Muscle layer of duodenum (tissue), 2 donors: Measurements from ENCODE around the gene PLD4.
"Not testable (repeated sequence)": the region's sequence is repeated elsewhere in the genome, so short reads cannot be mapped to it uniquely, and the experiment has no call there.

ENCODE experiments used
- H3K27ac ChIP-seq: one replicate; pipeline ENCODE4 v1.7.0; 2013; ENCODE audit warnings: mild to moderate bottlenecking, low read length
- H3K27me3 ChIP-seq: one replicate; pipeline ENCODE4 v1.7.0; 2013; ENCODE audit warnings: low read depth, mild to moderate bottlenecking, control low read depth, low read length
- H3K36me3 ChIP-seq, 2 donors: one replicate each; pipeline ENCODE4 v1.7.0; 2013; ENCODE audit warnings: low read length in 2 of 2, control low read depth in 1 of 2, mild to moderate bottlenecking in 1 of 2; ENCODE audit not compliant: insufficient read depth in 2 of 2, control insufficient read depth in 1 of 2
- H3K4me1 ChIP-seq, 2 donors: one replicate each; pipeline ENCODE4 v1.7.0; 2013; ENCODE audit warnings: low read length in 2 of 2, mild to moderate bottlenecking in 2 of 2, control low read depth in 1 of 2, moderate library complexity in 1 of 2; ENCODE audit not compliant: insufficient read depth in 2 of 2, control insufficient read depth in 1 of 2
- H3K4me3 ChIP-seq, 2 donors: one replicate each; pipeline ENCODE4 v1.7.0; 2013; ENCODE audit warnings: low read length in 2 of 2, low read depth in 1 of 2, mild to moderate bottlenecking in 1 of 2
- H3K9me3 ChIP-seq, 2 donors: one replicate each; pipeline ENCODE4 v1.7.0; 2013; ENCODE audit warnings: low read length in 2 of 2, control low read depth in 1 of 2, mild to moderate bottlenecking in 1 of 2; ENCODE audit not compliant: control insufficient read depth in 1 of 2
- donor health status: healthy.

The PLD4 gene

DNA sequence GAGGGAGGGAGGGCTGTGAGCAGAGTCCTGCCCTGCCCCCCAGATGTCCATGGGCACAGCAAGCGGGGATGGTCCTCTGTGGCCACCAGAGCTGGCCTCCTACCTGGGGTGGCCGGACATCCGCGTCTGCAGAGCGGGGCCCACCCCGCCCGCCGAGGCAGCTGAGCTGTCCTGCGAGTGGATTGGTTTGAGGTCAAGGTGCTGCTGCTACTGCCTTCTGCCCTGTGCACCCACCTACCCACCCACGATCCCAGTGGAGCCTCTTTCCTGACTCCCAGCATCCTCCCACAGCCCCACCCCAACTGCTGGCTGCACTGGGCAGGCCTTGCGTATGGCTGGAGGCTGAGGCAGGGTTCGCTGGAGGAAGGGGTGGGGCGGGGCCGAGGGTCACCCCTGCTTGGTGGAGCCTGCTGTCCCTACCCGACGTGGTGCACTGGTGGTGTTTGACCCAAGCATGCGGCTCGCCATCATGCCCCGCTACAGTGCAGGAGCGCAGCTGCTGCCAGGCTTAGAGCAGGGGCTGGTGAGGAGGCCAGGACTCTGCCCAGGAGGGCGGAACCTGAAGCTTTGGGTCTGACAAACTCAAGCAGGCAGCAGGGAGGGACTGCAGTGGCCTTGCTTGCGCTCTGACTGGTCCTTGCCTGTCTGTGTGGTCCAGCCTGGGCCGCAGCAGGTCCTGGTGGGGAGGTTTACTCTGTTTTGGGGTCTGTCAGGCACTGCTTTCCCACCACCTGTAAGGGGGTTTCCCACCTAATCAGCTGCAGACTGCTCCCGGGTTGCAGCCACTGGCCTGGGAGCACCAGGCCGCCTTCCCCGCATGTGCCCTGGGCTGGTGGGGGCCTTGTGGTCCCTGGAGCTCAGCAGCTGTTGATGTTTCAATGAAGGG lies 35.9 kb upstream of the PLD4 start:
- Histone ChIP-seq H3K4me1 (no peaks in the 10 kb centered on the region), H3K9me3 (no peaks in the 10 kb centered on the region), H3K27ac (no peak overlapping the region), H3K36me3 (peaks cover 0 to 40% of the 10 kb centered on the region in 2 donors), H3K4me3 (no peak overlapping the region), H3K27me3 (no peaks in the 10 kb centered on the region)

DNA sequence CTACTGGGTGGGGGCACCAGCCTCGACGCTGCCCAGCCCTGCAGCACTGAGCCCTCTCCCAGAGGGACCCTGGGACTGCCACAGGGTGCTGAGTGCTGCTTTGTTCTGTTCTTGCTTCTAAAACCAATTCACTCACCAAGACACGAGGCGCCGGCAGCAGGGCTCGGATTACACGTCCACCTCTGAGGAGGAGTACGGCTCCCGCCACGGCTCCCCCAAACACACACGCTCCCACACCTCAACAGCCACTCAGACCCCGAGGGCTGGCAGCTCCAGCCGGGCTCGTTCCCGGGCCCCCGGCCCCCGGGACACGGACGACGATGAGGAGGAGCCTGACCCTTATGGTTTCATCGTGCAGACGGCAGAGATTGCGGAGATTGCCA lies 35.3 kb upstream of the PLD4 start:
- Histone ChIP-seq H3K9me3 (no peaks in the 10 kb centered on the region), H3K4me1 (no peaks in the 10 kb centered on the region), H3K27me3 (no peaks in the 10 kb centered on the region), H3K36me3 (peaks cover 0 to 36% of the 10 kb centered on the region in 2 donors), H3K4me3 (no peak overlapping the region), H3K27ac (no peak overlapping the region)

- H3K27ac ChIP-seq, H3K9me3 ChIP-seq, H3K4me1 ChIP-seq, H3K27me3 ChIP-seq, H3K4me3 ChIP-seq: not testable (repeated sequence)
- peaks cover 0 to 33% of the 10 kb centered on the region in 2 donors for H3K36me3 ChIP-seq
Measured at GRCh38 chr14:104890292-104890691, 34.4 kb upstream of the PLD4 start.

GRCh38 chr14:104891121-104891551 lies 33.5 kb upstream of the PLD4 start:
- Histone ChIP-seq H3K27ac (no peak overlapping the region), H3K36me3 (peaks cover 0 to 26% of the 10 kb centered on the region in 2 donors), H3K4me3 (no peak overlapping the region), H3K4me1 (peaks cover 0 to 11% of the 10 kb centered on the region in 2 donors), H3K27me3 (no peaks in the 10 kb centered on the region), H3K9me3 (no peaks in the 10 kb centered on the region)

DNA sequence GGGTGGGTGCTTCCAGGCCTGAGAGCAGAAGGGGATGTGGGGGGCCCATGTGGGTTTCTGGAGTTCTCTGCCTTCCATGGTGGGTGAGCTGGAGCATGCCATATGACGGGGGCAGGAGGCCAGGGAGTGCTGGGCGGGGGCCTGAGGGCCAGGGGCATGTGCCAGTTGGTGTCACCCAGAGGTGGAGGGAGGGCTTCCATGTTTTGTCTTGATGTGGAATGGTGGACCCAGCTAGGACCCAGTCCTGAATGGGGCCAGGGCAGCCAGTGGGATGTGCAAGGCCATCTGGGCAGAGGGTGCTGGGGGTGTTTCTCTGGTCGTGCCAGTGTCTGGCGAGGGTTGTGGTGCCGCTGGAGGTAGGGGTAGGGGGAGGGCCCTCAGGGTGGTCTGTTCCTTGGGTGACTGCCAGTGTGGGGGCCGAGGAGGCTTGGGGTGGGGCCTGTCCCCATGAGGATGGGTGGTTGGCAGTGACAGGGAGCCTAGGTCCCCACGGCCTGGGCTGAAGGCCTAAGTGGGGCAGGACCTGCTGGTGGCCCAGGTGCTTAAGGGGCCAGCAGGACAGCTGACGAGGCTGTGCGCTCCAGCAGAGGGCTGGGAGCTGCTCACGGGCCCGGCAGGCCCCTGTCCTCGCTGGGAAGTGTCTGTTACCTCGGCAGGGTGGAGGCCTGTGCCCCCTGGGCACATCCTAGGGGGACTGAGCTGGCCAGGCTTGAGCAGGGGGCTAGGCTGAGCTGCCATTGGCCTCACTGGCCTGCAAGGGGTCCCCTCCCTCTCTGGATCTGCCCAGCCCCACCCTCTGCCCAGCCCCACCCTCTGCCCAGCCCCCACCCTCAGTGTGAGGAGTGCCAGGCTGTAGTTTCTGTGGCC lies 32.8 kb upstream of the PLD4 start:
- Histone ChIP-seq H3K27ac (no peak overlapping the region), H3K4me3 (no peak overlapping the region), H3K4me1 (peaks cover 0 to 11% of the 10 kb centered on the region in 2 donors), H3K36me3 (peaks cover 0 to 18% of the 10 kb centered on the region in 2 donors), H3K9me3 (no peaks in the 10 kb centered on the region), H3K27me3 (no peaks in the 10 kb centered on the region)

- Histone ChIP-seq H3K9me3 (no peaks in the 10 kb centered on the region), H3K27ac (no peak overlapping the region), H3K36me3 (peaks cover 0 to 9% of the 10 kb centered on the region in 2 donors), H3K4me3 (no peak overlapping the region), H3K27me3 (no peaks in the 10 kb centered on the region), H3K4me1 (peaks cover 0 to 11% of the 10 kb centered on the region in 2 donors)
Measured at GRCh38 chr14:104892531-104893434, 31.9 kb upstream of the PLD4 start.

GRCh38 chr14:104893435-104894207 lies 31.1 kb upstream of the PLD4 start:
- H3K4me3 ChIP-seq, result no peak overlapping the region
- peaks cover 0 to 11% of the 10 kb centered on the region in 2 donors for H3K4me1 ChIP-seq
- peaks cover 0 to 1% of the 10 kb centered on the region in 2 donors for H3K36me3 ChIP-seq
- H3K27ac ChIP-seq, result no peak overlapping the region
- H3K27me3 ChIP-seq, result no peaks in the 10 kb centered on the region
- no peaks in the 10 kb centered on the region for H3K9me3 ChIP-seq

DNA sequence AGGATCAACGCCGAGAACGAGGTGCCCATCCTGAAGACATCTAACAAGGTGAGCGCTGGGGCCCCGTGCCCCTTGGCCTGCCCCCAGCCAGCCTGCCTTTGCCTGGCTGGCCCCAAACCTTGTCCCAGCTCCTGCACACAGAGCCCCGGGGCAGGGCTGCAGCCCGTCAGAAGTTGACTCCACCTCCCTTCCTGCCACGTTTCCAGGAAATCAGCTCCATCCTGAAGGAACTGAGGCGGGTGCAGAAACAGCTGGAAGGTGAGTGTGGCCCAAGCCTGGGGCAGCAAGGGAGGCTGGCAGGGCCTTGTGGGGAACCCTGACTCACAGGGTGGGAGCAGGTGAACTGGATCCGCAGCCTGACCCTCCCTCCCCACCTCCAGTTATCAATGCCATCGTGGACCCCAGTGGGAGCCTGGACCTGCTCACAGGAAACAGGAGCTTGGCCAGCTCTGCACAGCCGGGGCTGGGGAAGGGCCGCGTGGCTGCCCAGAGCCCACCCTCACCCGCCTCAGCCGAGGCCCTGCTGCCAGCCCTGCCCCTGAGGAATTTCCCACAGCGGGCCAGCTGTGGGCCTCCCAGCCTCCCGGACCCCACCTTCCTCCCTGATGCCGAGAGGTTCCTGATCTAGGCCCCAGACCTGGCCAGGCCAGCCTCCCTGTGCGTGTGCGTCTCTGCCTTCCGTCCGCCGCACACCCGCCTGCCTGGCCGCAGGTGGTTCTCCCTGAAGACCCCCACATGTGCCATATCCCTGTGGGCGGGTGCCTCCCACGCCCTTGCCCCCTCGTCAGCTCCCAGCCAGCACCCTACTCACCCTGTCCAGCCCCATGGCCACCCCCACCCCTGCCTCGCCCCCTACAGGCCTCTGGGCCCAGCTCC lies 30.1 kb upstream of the PLD4 start:
- H3K9me3 ChIP-seq, result no peaks in the 10 kb centered on the region
- H3K36me3 ChIP-seq, result no peaks in the 10 kb centered on the region
- no peak overlapping the region for H3K4me3 ChIP-seq
- no peaks in the 10 kb centered on the region for H3K27me3 ChIP-seq
- H3K4me1 ChIP-seq, result peaks cover 0 to 11% of the 10 kb centered on the region in 2 donors
- no peak overlapping the region for H3K27ac ChIP-seq

DNA sequence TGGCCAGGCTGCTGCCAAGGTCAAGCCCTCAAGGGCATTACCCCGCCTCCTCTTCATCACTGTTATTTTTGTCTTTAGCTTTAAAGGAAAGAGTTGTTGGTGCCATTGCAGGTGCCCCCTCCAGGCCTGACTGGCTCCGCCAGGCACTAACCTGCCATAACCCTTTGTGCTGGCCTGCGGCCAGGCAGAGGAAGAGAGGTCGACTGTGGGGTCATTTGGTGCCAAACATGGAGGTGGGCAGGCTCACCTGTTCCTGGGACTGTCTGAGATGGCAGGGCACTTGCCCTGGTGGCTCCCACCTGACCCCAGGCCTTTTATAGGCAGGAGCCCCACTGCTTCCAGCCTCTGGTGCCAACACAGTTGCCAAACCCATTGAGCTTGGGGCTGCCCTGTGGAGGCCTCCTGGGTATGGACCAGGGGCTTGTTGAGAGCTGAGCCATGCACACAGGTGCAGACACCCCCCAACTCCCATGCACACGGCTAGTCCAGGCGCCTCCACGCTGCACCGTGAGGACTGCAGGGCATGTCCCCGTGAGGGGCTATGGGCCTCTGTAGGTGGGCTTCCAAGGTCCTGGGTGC lies 29.4 kb upstream of the PLD4 start:
- no peak overlapping the region for H3K4me3 ChIP-seq
- H3K27ac ChIP-seq, result no peak overlapping the region
- no peaks in the 10 kb centered on the region for H3K27me3 ChIP-seq
- no peaks in the 10 kb centered on the region for H3K36me3 ChIP-seq
- no peaks in the 10 kb centered on the region for H3K9me3 ChIP-seq
- H3K4me1 ChIP-seq, result peaks cover 0 to 11% of the 10 kb centered on the region in 2 donors
